Stimulated activated CD8-positive, alpha-beta memory T cell treated with anti-CD3 and anti-CD28 coated beads, Interleukin-12 subunit alpha, Interleukin-12 subunit beta, amount 100 ng/mL, for 1 hour (primary cell): ENCODE measurements around the gene PLEK.
"Not testable (repeated sequence)": the region's sequence is repeated elsewhere in the genome, so short reads cannot be mapped to it uniquely, and the experiment has no call there.

Experiments used
- DNase-seq: peaks from one replicate; pipeline ENCODE4 v3.0.0-alpha.2; 2020; ENCODE audit warnings: low read depth

The PLEK gene

GRCh38 chr2:68441994-68442322 lies 76.9 kb downstream of the PLEK start:
- DNase-seq = no peak

- DNase-seq = not testable (repeated sequence)
Measured at GRCh38 chr2:68446425-68446824, 81.3 kb downstream of the PLEK start.
